K562 (cell line): Measurements from ENCODE around the gene ELP5. TPM values are rescaled to one million over a fixed set of nuclear protein-coding genes. Genes with fewer than 3 reads are reported as not detected.
A peak's percentile ranks its signal among the peaks of the same experiment; 100 is the strongest.

Experiments used
- CBFB ChIP-seq: sonication (generic); formaldehyde crosslinking; IDR thresholded peaks from 2 replicates; pipeline ENCODE4 v1.4.0; 2020; ENCODE audit warnings: mild to moderate bottlenecking, missing genetic modification reagents
- CBX1 ChIP-seq: sonication (generic); IDR thresholded peaks from 2 replicates; pipeline ENCODE4 v1.6.1; 2016; ENCODE audit warnings: antibody characterized with exemption, low read depth, mild to moderate bottlenecking
- CTBP1 ChIP-seq: fragments of 450-650 bp; IDR thresholded peaks from 2 replicates; pipeline ENCODE4 v1.6.1; 2016; ENCODE audit warnings: borderline replicate concordance
- EP300 ChIP-seq: IDR thresholded peaks from 2 replicates; pipeline ENCODE4 v1.6.1; 2012; ENCODE audit warnings: low read length, improper control_type of control experiment
- FOXK2 ChIP-seq, 2 experiments: fragments of 450-650 bp; IDR thresholded peaks in 1 of 2; conservative IDR thresholded peaks in 1 of 2; 2 replicates each; pipeline ENCODE4 v1.6.1; 2016; ENCODE audit warnings: low read depth in 2 of 2, mild to moderate bottlenecking in 1 of 2
- GABPA ChIP-seq: fragments of 200-800 bp; sonication (Bioruptor generic); conservative IDR thresholded peaks from 2 replicates; pipeline ENCODE4 v1.6.1; 2016; ENCODE audit warnings: low read depth, missing genetic modification characterization, missing compliant biosample characterization
- GABPB1 ChIP-seq: sonication (generic); formaldehyde crosslinking; IDR thresholded peaks from 2 replicates; pipeline ENCODE4 v1.8.0; 2022; ENCODE audit warnings: mild to moderate bottlenecking, missing genetic modification reagents
- GATAD2B ChIP-seq: fragments of 450-650 bp; IDR thresholded peaks from 2 replicates; pipeline ENCODE4 v1.6.1; 2017; ENCODE audit warnings: mild to moderate bottlenecking, borderline replicate concordance
- IRF1 ChIP-seq: sonication (generic); formaldehyde crosslinking; IDR thresholded peaks from 2 replicates; pipeline ENCODE4 v1.8.0; 2022; ENCODE audit warnings: missing genetic modification reagents, mild to moderate bottlenecking, borderline replicate concordance
- L3MBTL2 ChIP-seq: fragments of 450-650 bp; IDR thresholded peaks from 2 replicates; pipeline ENCODE4 v1.6.1; 2016; ENCODE audit warnings: mild to moderate bottlenecking, moderate library complexity
- LCOR ChIP-seq: sonication (generic); formaldehyde crosslinking; IDR thresholded peaks from 2 replicates; pipeline ENCODE4 v1.8.0; 2022; ENCODE audit warnings: mild to moderate bottlenecking, missing genetic modification reagents
- MTA1 ChIP-seq: fragments of 450-650 bp; IDR thresholded peaks from 2 replicates; pipeline ENCODE4 v1.6.1; 2017; ENCODE audit warnings: borderline replicate concordance
- MYNN ChIP-seq, 2 experiments: sonication (generic); formaldehyde crosslinking in 1 of 2; IDR thresholded peaks; 2 replicates each; pipeline versions ENCODE4 v1.5.0 to v1.6.1; 2016 to 2020; ENCODE audit warnings: antibody characterized with exemption in 1 of 2, missing genetic modification reagents in 1 of 2
- NFYB ChIP-seq: IDR thresholded peaks from 2 replicates; pipeline ENCODE4 v1.6.1; 2011; ENCODE audit warnings: mild to moderate bottlenecking, moderate library complexity; ENCODE audit not compliant: insufficient read length; ENCODE audit errors: extremely low read depth
- NONO ChIP-seq, 2 experiments: fragments of 200-400 bp in 1 of 2; fragments of 450-650 bp in 1 of 2; formaldehyde crosslinking in 1 of 2; IDR thresholded peaks; 2 replicates each; pipeline ENCODE4 v1.6.1; 2017; ENCODE audit warnings: low read depth in 2 of 2, mild to moderate bottlenecking in 2 of 2, moderate library complexity in 2 of 2, low read length in 1 of 2
- NR3C1 ChIP-seq: sonication (generic); formaldehyde crosslinking; IDR thresholded peaks from 2 replicates; pipeline ENCODE4 v1.8.1; 2022; ENCODE audit warnings: missing genetic modification reagents
- PHB2 ChIP-seq: fragments of 450-650 bp; IDR thresholded peaks from 2 replicates; pipeline ENCODE4 v1.6.1; 2017; ENCODE audit warnings: low read depth
- PTRF ChIP-seq: fragments of 450-650 bp; IDR thresholded peaks from 2 replicates; pipeline ENCODE4 v1.6.1; 2016; ENCODE audit warnings: mild to moderate bottlenecking, missing genetic modification characterization, missing compliant biosample characterization
- RCOR1 ChIP-seq, 2 experiments: IDR thresholded peaks; 2 replicates each; pipeline ENCODE4 v1.6.1; 2012; ENCODE audit warnings: low read depth in 2 of 2, low read length in 2 of 2, borderline replicate concordance in 1 of 2, improper control_type of control experiment in 1 of 2
- SAP30 ChIP-seq: fragments of 200-600 bp; sonication (generic); IDR thresholded peaks from 2 replicates; pipeline ENCODE4 v1.6.1; 2012; ENCODE audit warnings: borderline replicate concordance, low read depth, mild to moderate bottlenecking, moderate library complexity, low read length, control low read depth, inconsistent platforms; ENCODE audit not compliant: insufficient read depth, poor library complexity, severe bottlenecking
- SRF ChIP-seq, 2 experiments: fragments of 250-450, 450-650 bp in 1 of 2; sonication (Bioruptor Pico) in 1 of 2; sonication (generic) in 1 of 2; formaldehyde crosslinking; IDR thresholded peaks; 2 replicates each; pipeline versions ENCODE4 v1.5.0 to v1.5.1; 2020 to 2022; ENCODE audit warnings: mild to moderate bottlenecking in 1 of 2, missing genetic modification reagents in 1 of 2
- U2AF1 ChIP-seq: fragments of 200-400 bp; formaldehyde crosslinking; optimal IDR thresholded peaks from 2 replicates; pipeline ENCODE3; 2017; ENCODE audit warnings: mild to moderate bottlenecking, low read depth, low read length, moderate library complexity
- YY1 ChIP-seq, 3 experiments: IDR thresholded peaks; 2 replicates each; pipeline ENCODE4 v1.6.1; 2011; ENCODE audit warnings: low read length in 2 of 3, mild to moderate bottlenecking in 2 of 3, moderate library complexity in 2 of 3, borderline replicate concordance in 1 of 3, control low read depth in 1 of 3, low read depth in 1 of 3; ENCODE audit not compliant: insufficient read depth in 3 of 3, insufficient replicate concordance in 2 of 3, control insufficient read depth in 1 of 3, insufficient read length in 1 of 3; ENCODE audit errors: extremely low read depth in 1 of 3
- ZNF133 ChIP-seq: fragments of 250-450 bp; sonication (Bioruptor Pico); IDR thresholded peaks from 2 replicates; pipeline ENCODE4 v1.4.0; 2020; ENCODE audit warnings: mild to moderate bottlenecking
- ZNF583 ChIP-seq: fragments of 250-450 bp; sonication (Bioruptor Pico); IDR thresholded peaks from 2 replicates; pipeline ENCODE4 v1.4.0; 2020
- polyA plus RNA-seq, 8 experiments: library from polyadenylated mRNA; depleted of rRNA in 4 of 8; stranded (reverse) in 5 of 8; unstranded in 3 of 8; fragments of >200 nt; fragmentation: Nextera tagmentation in 2 of 8; fragmentation: Illumina TruSeq in 1 of 8; extraction: Ambion mirVana in 2 of 8; extraction: Trizol in 1 of 8; gene quantifications; 2 replicates each; pipeline versions ENCODE4 v1.2.1 to v1.2.3, GENCODE V29; 2011 to 2014; ENCODE audit warnings: inconsistent platforms in 1 of 8, missing spikeins in 1 of 8
- total RNA-seq, 7 experiments: library from RNA; depleted of rRNA in 6 of 7; stranded (reverse); fragments of >200 nt in 6 of 7; fragmentation: Illumina TruSeq in 2 of 7; extraction: Trizol in 2 of 7; gene quantifications; 2 replicates each; pipeline versions ENCODE4 v1.2.1 to v1.2.3, GENCODE V29; 2011 to 2021; ENCODE audit warnings: low replicate concordance in 1 of 7
- TF ChIP-seq, protein P1 (sequence below), 2 experiments: IDR thresholded peaks; 2 replicates each; pipeline ENCODE4 v1.6.1; 2011; ENCODE audit warnings: borderline replicate concordance in 1 of 2, control low read depth in 1 of 2, low read depth in 1 of 2, low read length in 1 of 2, mild to moderate bottlenecking in 1 of 2, mixed read lengths in 1 of 2, moderate library complexity in 1 of 2; ENCODE audit not compliant: insufficient read depth in 1 of 2, insufficient read length in 1 of 2, poor library complexity in 1 of 2, severe bottlenecking in 1 of 2; ENCODE audit errors: extremely low read depth in 1 of 2

Gene ELP5
- total and polyA plus RNA-seq, 9 of the 15 experiments (the other 6 are each of a cell fraction or from before 2014, with no cell fraction given): 25.7 to 77.9 (median 52.9) TPM

DNA sequence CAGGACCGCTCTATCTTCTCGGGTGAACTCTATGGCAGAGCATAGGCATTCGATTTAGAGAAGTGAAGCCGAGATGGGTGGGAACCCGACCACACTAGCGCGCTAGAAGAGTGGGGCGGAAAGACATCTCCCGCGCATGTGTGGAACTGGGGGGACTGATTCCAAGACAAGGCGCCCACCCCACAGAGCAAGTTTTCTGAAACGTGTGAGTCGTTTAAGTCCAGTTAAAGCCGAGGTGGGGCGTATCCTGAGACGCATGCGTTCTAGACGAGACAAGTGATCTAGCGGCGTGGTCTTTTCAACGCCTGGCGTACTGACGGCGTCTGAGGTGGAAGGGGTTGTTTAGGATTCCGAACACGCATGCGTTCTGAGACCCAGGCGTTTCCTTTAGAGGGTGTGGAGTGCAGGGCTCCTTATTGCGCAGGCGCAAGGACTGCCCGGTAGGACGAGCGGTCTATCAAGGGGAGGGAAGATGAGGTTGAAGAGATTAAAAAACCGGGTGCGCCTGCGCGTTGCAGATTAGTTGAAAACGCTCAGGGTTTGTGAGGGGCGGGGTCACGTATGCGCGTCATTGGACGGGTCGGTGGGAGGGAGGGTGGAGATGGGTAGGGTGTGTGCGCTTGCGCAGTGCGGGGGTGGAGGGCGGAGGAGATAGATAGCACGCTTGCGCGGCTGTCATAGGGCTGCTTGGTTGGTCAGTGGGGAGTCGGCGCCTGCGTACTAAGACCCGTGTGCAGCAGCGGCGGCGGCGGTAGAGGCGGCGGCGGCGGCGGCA lies 55.1 kb downstream of the ELP5 start, which contains the start of gene EIF5A (continued):
- TF ChIP-seq LCOR (0 out of 2 replicates have a peak, but pooled peaks have one; percentile 28), CTBP1 (peak; percentile 26; the same call in 1 of the 2 replicates), MYNN (IDR thresholded peaks at IDR 0.05) (no peak), MYNN (CRISPR knock-in tag; IDR thresholded peaks at IDR 0.05) (no peak), FOXK2 (conservative IDR thresholded peaks at IDR 0.05 in 1 of 2, IDR thresholded peaks at IDR 0.05 in 1 of 2; ENCODE audit: low read depth in 2 of 2) (peak; percentile 76 to 85; a peak in 3 of 4 replicates), YY1 (IDR thresholded peaks at IDR 0.05; ENCODE audit: borderline replicate concordance in 1 of 3, control insufficient read depth in 1 of 3, extremely low read depth in 1 of 3, insufficient read depth in 3 of 3, insufficient read length in 1 of 3, insufficient replicate concordance in 2 of 3, low read depth in 1 of 3, low read length in 2 of 3) (peak in 2 of 3 experiments; percentile 69 to 86), GATAD2B (no peak), SAP30 (peak; percentile 37), SRF (CRISPR knock-in tag; IDR thresholded peaks at IDR 0.05) (no peak), GABPB1 (peak; percentile 54), ZNF583 (CRISPR knock-in tag) (no peak), NONO (IDR thresholded peaks at IDR 0.05; ENCODE audit: low read depth in 2 of 2, low read length in 1 of 2) (no peak), NFYB (no peak), U2AF1 (no peak), L3MBTL2 (peak; percentile 59; the same call in 1 of the 2 replicates), EP300 (no peak), MTA1 (no peak), PHB2 (no peak), CBFB (CRISPR knock-in tag) (no peak), PTRF (tag) (no peak), CBX1 (no peak), GABPA (tag) (no peak), ZNF133 (CRISPR knock-in tag) (no peak), RCOR1 (IDR thresholded peaks at IDR 0.05; ENCODE audit: borderline replicate concordance in 1 of 2, low read depth in 2 of 2, low read length in 2 of 2) (no peak), IRF1 (CRISPR knock-in tag) (no peak), NR3C1 (no peak)
- TF ChIP-seq, protein P1, sequence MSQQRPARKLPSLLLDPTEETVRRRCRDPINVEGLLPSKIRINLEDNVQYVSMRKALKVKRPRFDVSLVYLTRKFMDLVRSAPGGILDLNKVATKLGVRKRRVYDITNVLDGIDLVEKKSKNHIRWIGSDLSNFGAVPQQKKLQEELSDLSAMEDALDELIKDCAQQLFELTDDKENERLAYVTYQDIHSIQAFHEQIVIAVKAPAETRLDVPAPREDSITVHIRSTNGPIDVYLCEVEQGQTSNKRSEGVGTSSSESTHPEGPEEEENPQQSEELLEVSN (IDR thresholded peaks at IDR 0.05; ENCODE audit: borderline replicate concordance in 1 of 2, extremely low read depth in 1 of 2, insufficient read depth in 1 of 2, insufficient read length in 1 of 2, low read depth in 1 of 2, low read length in 1 of 2, poor library complexity in 1 of 2, severe bottlenecking in 1 of 2): peak in 1 of 2 experiments; percentile 14
